Type B pancreatic cell (in vitro differentiated cells): ENCODE measurements around the gene SYF2. TPM values are rescaled to one million over a fixed set of nuclear protein-coding genes. Genes with fewer than 3 reads are reported as not detected.

Experiments used
- DNase-seq: peaks from one replicate; pipeline ENCODE4 v3.0.0; 2021; ENCODE audit warnings: mixed read lengths; ENCODE audit not compliant: unreplicated experiment; ENCODE audit errors: extremely low spot score
- H3K27ac Mint-ChIP-seq: 2 replicates; pipeline ENCODE4 v1.8.0; 2021; ENCODE audit warnings: mild to moderate bottlenecking, mixed read lengths
- H3K27me3 Mint-ChIP-seq: 2 replicates; pipeline ENCODE4 v1.8.0; 2021; ENCODE audit warnings: mixed read lengths
- H3K36me3 Mint-ChIP-seq: 2 replicates; pipeline ENCODE4 v1.8.0; 2021; ENCODE audit warnings: mixed read lengths
- H3K4me1 Mint-ChIP-seq: one replicate; pipeline ENCODE4 v1.8.0; 2021; ENCODE audit warnings: mixed read lengths; ENCODE audit not compliant: unreplicated experiment
- H3K4me3 Mint-ChIP-seq: 2 replicates; pipeline ENCODE4 v1.8.0; 2021; ENCODE audit warnings: mild to moderate bottlenecking, mixed read lengths
- H3K9me3 Mint-ChIP-seq: 2 replicates; pipeline ENCODE4 v1.8.0; 2021; ENCODE audit warnings: mixed read lengths
- CTCF ChIP-seq: fragments of 200-600 bp; sonication (generic); conservative IDR thresholded peaks from 2 replicates; pipeline ENCODE4 v1.5.0; 2021; ENCODE audit warnings: antibody characterized with exemption, mild to moderate bottlenecking
- total RNA-seq: library from RNA; stranded (reverse); gene quantifications from 2 replicates; pipeline ENCODE4 v1.2.1, GENCODE V29; 2021; ENCODE audit warnings: low replicate concordance

The SYF2 gene
- total RNA-seq, 1 donor from 2014 or later: 33.7 TPM

DNA sequence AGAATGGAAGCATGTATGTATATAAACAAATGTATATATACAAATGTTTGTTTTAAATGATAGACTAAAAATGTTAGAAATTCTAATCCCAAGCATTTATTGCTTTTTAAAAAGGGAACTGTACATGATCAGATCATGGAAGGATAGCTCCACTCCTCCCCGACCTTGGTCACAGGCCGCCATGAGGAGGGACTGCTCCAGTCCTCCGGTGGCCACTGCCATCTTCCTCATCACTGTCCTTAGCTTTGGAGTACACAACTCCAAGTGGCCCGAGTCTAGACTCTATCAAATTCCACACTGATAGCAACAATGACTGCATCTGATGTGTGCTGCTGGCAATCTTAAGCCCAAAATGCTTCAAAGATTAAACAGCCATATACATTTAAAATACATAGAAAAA is 9.7 kb downstream of the SYF2 start:
- H3K4me1 Mint-ChIP-seq: no peaks in the 10 kb centered on the region
- H3K4me3 Mint-ChIP-seq: no peak overlapping the region
- no peak overlapping the region for H3K27ac Mint-ChIP-seq
- no peak for TF ChIP-seq CTCF
- DNase-seq: no peak
- no peaks in the 10 kb centered on the region for H3K27me3 Mint-ChIP-seq
- no peaks in the 10 kb centered on the region for H3K9me3 Mint-ChIP-seq
- H3K36me3 Mint-ChIP-seq: peaks cover 38% of the 10 kb centered on the region

GRCh38 chr1:25220666-25221065 is 11.6 kb downstream of the SYF2 start:
- peaks cover 27% of the 10 kb centered on the region for H3K36me3 Mint-ChIP-seq

DNA sequence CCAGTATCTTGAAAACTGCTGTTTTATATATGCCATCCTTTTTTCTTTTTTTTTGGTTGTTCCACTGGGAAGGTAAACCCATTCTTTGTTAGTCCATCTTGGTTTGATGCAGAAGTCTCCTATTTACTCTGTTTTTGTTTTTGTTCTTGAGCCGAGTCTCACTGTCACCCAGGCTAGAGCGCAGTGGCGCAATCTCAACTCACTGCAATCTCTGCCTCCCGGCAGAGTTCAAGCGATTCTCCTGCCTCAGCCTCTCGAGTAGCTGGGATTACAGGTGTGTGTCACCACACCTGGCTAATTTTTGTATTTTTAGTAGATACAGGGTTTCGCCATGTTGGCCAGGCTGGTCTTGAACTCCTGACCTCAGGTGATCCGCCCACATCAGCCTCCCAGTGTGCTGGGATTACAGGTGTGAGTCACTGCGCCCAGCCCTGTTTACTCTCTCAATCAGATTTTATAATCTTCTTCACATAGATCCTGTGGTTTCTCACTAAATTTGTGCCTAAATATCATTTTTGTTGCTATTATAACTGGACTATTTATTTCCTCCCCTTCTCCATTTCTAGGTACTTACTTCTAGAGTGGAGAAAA is 12.5 kb downstream of the SYF2 start:
- Mint-ChIP-seq H3K27me3 (no peaks in the 10 kb centered on the region), H3K27ac (no peak overlapping the region), H3K36me3 (peaks cover 24% of the 10 kb centered on the region), H3K4me3 (no peak overlapping the region), H3K9me3 (no peaks in the 10 kb centered on the region), H3K4me1 (no peaks in the 10 kb centered on the region)
- no peak for DNase-seq
- no peak for TF ChIP-seq CTCF

More at GRCh38 chr1:25220666-25221065, 11.6 kb downstream of the SYF2 start:
- H3K27me3 Mint-ChIP-seq: no peaks in the 10 kb centered on the region
- H3K9me3 Mint-ChIP-seq: no peaks in the 10 kb centered on the region
- no peaks in the 10 kb centered on the region for H3K4me1 Mint-ChIP-seq
- H3K27ac Mint-ChIP-seq: no peak overlapping the region
- DNase-seq: no peak
- no peak for TF ChIP-seq CTCF
- no peak overlapping the region for H3K4me3 Mint-ChIP-seq

DNA sequence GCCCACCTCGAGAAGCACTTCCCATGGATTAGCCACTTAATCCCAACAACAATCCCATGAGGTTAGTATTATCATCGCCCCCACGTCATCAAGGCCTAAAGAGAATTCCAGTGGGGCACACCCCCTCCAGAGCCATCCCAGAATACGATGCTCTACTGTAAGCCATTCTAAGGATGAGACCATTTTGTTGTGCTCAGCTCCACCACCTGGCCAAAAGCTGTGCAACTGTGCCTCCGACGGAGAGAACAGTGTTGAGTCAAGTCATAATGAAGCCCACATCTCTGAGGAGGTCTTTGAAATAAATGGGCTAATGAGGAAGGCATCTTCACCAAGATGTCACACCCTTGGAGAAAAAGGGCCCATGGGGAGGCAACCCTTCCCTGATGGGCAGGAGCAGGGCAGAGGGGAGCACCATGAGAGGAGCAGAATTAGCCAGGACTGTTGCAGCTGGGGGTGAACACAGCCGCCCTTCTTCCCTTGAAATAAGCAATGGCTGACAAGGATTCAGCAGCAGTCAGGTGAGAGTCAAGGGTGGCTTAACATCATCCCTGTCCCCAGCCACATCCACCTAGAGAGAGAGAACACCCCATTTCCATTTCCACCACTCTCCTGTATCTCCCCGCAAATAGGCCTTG is 14.6 kb downstream of the SYF2 start:
- Mint-ChIP-seq H3K27me3 (no peaks in the 10 kb centered on the region), H3K9me3 (no peaks in the 10 kb centered on the region), H3K4me1 (no peaks in the 10 kb centered on the region), H3K4me3 (no peak overlapping the region), H3K27ac (no peak overlapping the region), H3K36me3 (peaks cover 15% of the 10 kb centered on the region)
- no peak for TF ChIP-seq CTCF
- DNase-seq: no peak

DNA sequence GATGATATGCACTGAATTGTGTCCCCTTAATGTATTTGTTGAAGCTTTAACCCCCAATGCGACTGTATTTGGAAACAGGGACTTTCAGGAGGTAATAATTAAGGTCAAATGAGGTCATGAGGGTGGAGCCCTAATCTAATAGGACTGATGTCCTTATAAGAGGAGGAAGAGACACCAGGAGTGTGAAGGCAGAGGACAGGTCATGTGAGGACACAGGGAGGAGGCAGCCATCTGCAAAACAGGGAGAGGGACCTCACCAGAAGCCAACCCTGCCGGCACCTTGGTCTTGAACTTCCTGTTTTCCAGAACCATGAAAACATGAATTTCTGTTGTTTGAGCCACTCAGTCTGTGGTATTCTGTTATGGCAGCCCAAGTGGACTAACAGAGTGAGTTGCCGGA is 15.3 kb downstream of the SYF2 start:
- Mint-ChIP-seq H3K9me3 (no peaks in the 10 kb centered on the region), H3K27ac (no peak overlapping the region), H3K27me3 (no peaks in the 10 kb centered on the region), H3K36me3 (peaks cover 11% of the 10 kb centered on the region), H3K4me3 (no peak overlapping the region), H3K4me1 (no peaks in the 10 kb centered on the region)
- no peak for DNase-seq
- TF ChIP-seq CTCF: no peak
